Stimulated activated CD4-positive, alpha-beta T cell treated with anti-CD3 and anti-CD28 coated beads, Interleukin-4, amount 100 ng/mL, for 4 hours (primary cell): ENCODE results near the gene NUTF2.
"Not testable (repeated sequence)": the region's sequence is repeated elsewhere in the genome, so short reads cannot be mapped to it uniquely, and the experiment has no call there.

ENCODE experiments used
- DNase-seq, 2 experiments: peaks; one replicate each; pipeline ENCODE4 v3.0.0-alpha.2; 2020

The NUTF2 gene

DNA sequence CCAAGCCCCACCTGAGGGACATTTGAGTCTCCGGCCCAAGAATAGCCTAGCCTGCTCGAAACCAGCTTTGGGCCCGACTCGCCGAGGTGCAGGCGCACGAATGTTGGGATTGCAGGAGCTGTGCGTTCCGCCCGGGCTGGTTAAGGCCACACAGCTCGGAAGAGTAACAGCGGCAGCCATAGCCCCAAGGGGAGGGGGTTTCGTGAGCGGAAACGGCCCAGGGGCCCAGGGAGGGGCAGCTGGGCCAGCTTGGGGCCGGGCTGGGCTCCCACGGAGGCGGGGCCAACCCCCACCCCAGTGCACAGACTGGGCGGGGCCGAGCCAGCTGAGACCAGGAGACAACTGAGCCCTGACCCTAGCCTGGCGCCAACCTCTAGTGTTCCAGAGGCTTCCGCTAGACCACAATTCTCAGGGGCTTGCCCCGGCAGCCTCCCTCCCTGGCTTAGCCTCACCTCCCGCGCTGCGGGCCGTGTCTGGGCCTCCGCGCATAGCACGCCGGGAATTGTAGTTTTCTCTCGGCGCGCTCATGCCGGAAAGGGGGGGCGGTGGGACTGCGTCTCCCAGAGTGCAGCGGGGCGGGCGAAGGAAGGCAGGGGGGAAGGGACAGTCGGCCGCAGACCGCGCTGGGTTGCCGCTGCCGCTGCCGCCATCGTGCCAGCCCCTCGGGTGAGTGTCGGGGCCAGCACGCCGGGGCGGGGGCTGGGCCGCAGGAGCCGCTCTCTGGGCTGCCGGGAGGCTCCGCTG, at the start of gene NUTF2:
Gene NUTF2 (plus strand): TSS at position 614 of the 744 bp plus-strand sequence. CDS start 18,198 bp downstream, outside the sequence.
- peak; percentile 93 for DNase-seq

DNA sequence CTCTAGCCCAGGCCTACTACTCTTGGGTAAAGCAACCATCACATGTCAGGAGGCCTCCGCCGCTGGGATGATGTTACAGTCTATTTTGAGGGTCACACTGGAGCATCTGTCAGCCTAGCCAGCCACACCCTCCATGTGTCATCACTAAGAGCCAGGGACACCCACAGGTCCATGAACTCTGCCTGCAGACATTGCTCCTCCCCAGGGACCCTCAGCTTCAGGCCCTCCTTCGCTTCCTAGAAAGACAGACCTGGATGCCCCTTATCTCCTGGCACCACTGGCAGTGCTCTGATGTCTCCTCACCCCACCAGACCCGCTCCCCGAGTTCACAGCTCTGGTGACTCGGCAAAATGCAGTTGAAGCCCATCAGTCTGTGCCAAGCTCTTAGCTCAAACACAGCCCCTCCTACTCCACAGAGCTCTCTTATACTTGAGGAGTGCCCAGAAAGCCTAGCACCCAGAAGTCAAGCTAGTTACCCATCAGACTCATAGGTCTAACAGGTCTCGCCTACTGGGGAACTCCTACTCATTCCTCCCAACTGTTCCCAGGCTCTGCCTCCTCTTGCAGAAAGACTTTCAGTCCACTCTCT, 46.3 kb upstream of the NUTF2 start:
- no peak for DNase-seq

DNA sequence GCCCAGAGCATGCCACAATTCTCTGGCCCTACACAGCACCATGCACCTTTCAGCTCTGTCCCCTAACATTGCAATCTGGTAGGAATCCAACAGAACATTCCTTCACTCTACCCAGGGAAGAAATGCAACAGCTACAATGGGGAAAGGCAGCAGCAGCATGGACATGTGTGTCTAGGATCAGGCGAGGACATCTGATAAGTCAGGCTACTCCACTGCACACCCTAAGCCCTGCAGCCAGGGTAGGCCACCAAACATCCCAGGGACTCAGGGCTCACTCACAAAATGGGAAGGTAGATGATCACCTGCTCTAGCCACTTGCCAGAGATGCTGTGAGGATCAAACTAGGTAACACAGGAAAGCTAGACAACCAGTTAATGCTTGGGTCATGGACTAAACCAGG, 45.5 kb upstream of the NUTF2 start:
- no peak for DNase-seq

DNA sequence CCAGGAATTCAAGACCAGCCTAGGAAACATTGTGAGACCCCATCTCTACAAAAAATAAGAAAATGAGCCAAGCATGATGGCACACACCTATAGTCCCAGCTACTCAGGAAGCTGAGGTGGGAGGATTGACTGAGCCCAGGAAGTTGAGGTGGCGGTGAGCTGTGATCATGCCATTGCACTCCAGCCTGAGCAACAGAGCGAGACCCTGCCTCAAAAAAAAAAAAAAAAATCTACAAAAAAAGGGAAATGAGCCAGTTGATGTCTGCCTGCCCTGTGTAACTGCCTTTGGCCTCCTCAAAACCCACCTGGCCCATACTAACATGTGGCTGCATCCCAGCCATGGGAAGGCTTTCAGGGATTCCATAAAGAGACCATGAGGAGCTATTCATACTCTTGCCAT, 44.9 kb upstream of the NUTF2 start:
- peak in 1 of 2 experiments; percentile 49 for DNase-seq

DNA sequence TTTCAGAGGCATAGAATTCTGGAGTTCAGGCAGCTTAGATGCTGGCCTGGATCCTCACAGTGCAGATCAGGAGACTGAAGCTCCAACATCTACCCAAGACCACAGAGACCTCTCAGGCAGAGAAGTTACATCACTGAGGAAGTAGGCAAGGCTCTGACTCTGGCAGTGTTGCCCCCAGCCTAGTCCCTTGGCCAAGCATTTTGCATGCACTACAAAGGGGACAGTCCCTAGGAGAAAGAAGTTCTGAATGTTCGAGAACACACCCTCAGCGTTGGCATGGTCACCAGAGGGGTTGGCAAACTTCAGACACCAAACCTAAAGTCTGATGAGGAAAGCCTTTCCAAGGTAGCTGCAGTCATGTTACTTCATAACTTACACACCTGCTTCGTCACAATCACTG, 42.8 kb upstream of the NUTF2 start:
- DNase-seq: no peak

DNA sequence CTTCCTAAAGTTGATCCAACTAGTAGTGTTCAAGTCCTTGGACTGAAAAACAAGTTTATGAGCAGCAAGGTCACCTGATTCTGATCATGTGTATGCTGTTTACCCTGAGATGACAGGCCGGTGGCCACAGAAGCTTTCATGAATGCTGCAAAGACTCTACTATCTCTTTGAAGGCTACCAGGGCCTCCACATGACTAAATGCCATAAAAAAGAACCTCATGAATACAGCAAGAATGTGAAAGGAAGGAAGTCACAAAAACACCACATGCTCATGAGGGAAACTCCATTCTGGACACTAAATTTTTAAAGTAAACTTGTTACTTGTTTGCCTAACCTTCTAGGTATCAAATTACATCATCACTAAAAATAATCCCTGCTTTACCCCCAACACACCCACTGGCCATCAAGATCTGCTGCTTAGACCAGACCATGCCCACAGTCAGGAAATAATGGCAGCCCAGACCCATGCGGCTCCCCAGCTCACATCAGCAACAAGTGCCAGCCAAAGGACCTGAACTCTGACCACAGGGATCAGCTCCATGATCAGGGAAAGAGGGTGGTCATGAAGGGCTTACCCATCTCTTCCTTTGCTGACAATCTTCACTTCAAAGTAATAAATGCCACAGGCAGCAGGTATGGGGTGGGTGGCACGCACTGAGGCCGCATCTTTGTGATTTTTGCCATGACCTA, 41.7 kb upstream of the NUTF2 start:
- DNase-seq: no peak

DNA sequence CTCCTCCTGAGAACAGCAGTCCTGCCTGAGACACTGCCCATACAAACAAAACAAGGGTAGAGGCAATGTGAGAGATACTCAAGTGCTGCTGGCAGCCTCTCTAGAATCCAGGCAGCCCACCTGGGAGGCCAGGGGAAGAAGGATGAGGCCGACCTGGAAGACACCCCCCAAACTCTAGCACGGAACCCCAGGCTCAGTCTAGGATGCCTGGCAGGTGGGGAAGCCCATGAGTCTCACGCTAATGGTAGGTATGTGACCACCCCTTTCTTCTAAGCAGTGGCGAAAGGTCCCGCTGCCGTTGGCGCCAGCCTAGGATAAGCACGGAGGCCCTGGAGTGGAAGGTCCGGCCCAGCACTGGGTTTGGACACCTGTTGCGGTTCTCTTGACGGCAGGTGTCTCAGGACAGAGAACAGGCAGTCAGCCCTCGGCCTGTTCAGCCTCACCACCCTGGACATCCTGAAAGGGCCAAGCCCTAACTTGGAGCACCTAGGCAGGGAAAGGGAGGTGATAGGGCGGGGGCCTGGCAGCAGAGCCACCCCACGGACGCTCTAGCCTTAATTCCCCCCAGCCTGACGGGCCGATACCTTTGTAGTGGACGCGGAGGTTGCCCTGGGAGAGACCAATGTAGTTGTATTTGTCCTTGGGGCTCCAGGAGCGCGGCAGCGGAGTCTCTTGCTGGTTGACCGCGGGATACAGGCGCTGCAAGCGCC, 40.9 kb upstream of the NUTF2 start:
- DNase-seq: peak in 1 of 2 experiments; percentile 1

DNA sequence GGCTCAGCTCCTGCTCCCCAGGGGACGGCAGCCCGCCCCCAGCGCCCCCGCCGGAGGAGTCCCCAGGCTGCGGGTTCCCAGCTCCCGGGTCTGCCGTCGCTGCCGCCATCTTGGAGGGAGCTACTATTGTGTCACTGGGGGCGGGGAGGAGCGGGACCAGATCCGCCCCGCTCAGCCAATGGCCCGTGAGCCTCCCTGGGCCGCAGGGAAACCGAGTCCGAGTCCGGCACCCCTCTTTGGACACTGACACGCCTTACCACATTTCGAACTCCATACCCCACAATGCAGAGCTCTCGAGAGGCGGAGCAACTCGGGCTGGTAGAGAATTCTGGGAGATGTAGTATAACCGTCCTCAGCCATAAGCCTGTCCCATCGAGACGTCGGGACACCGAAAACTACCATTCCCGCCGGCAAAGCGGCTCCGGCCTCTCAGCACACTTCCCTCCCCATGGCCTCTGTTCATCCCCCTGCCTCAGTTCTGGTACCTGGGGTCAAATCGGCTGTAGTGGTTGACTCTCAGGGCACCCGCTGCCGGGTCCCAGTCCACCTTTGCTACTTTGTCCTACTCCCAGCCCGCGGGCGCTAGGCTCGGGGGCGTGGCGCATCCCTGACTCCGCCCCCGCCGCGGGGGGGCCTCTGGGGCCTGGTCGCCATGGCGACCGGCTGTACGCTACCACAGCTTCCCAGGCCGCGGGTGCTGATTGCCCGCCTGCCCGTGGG, 40.1 kb upstream of the NUTF2 start, which contains the start of the genes RANBP10 and TSNAXIP1:
Gene RANBP10 (minus strand): TSS at position 133 of the 720 bp plus-strand sequence. CDS start 24 bp downstream, at position 109.
Gene TSNAXIP1 (plus strand): TSS at position 462 of the 720 bp plus-strand sequence. CDS start 261 bp downstream, outside the sequence.
- peak; percentile 91 to 97 for DNase-seq

DNA sequence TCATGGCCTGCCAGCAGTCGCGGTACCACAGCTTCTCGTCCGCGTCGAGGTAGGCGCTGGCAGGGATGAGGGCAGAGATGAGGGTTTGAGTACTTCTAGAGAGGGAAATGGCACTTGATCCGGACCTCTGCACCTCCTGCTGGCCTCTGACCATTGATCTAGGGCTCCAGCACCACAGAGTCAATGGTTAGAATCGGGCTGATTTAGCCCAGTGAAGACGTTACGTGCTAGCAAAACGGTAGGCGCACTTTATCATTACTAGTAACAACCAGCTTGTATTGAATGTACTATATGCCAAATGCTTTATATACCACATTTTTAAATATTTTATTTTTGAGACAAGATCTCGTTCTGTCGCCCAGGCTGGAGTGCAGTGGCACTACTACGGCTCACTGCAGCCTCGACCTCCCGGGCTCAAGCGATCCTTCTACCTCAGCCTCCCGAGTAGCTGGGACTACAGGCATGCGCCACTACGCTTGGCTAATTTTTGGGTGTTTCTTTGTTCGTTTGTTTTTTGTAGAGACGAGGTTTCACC, 39.5 kb upstream of the NUTF2 start:
- DNase-seq: no peak

DNA sequence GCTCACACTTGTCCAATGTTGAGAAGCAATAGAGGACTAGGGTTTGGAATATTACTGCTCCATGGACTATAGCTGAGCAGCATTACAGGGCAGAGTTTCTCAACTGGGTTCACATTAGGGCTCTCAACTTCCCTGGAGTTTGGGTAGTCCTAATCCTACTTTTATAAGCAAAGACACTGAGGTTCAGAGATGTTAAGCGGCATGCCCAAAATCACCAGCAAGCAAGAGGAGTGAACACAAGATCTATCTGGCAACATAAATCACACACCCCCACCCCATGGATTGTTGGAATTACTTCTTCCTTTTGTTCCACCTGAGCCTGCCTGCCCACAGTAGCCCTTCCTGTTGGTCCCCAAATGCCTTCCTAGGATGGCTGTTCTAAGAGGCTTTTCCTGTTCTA, 34.8 kb upstream of the NUTF2 start:
- no peak for DNase-seq

DNA sequence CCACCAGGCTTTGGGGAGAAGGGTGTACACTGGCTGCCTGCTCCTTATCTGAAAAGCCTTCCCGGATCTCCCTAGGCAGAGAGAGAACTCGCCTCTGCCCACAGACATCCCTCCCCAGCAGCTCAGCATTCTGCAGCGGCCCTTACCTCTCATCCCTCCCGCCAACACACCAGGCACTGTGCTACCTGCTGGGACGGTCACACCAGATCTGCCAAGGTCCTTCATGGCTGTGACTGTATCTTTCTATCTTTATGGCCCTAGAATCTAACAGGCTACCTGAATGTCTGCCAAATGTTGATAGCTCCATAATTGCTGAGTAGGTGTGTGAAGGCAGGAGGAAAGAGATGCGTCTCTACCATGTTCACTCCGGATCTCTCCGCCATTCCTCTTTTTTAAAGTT, 32.2 kb upstream of the NUTF2 start:
- no peak for DNase-seq

DNA sequence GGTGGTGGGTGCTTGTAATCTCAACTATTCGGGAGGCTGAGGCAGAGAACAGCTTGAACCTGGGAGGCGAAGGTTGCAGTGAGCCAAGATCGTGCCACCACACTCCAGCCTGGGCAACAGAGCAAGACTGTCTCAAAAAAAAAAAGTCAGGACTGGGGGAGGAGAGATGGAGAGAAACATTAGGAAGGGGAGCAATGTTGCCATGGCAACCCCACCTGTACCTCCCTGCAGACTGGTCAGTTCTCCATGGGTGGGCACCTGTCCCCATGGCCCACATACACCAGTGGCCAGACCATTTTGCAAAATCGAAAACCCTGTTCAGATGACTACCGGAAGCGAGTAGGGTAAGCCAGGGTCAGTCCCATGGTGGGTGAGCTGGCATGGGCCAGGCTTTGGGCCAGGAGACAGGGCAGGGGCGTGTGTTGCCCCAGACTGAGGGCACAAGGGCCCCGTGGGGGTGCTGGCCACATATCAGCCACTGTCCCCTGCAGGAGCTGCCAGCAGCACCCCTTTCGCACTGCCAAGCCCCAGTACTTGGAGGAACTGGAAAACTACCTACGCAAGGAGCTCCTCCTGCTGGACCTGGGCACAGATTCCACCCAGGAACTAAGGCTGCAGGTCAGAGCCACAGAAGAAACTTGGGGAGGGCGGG, 26.0 kb upstream of the NUTF2 start:
- DNase-seq: no peak

DNA sequence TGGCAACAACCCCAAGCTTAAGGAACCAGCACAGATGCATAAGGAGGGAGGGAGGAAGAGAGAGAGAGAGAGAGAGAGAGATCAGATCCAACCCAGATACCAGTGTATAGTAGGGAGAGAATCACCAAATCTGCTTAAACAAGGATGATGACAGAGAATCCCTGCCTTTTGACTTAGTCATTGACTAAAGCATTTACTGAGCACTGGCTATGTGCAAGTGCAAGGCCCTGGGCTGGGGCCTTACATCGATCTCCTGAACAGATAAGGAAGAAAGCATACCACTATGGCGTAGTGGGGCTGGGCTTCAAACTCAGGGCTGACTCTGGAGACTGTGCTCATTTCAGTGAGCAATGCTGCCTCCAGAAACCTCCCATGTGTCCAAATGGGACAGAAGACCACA, 24.2 kb upstream of the NUTF2 start:
- DNase-seq: no peak

DNA sequence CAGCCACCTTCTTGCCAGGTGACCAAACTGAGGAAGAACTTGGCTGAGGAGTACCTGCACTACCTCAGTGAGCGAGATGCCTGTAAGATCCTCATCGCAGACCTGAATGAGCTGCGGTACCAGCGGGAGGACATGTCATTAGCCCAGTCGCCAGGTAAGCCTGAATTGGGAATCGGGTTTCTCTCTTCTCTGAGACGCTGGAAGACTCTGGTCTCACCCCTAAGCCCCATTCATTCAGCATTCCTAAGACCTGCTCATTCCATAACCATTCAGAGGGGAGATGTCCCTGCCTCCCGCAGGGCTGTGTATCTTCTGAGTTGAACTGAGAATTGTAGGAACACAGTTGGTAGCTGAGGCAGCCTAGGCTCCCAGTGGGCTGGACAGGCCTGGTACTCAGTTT, 21.6 kb upstream of the NUTF2 start:
- DNase-seq: no peak

DNA sequence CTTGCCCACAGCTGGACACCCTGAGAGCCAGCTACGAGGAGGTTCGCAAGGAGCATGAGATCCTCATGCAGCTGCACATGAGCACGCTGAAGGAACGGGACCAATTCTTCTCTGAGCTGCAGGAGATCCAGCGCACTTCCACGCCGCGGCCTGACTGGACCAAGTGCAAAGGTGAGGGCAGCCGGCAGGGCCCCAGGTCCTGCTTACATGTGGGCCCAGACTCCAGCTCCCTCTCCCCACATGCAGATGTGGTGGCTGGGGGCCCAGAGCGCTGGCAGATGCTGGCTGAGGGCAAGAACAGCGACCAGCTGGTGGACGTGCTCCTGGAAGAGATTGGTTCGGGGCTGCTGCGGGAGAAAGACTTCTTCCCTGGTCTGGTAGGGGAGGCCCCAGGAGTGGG, 20.8 kb upstream of the NUTF2 start:
- no peak for DNase-seq

DNA sequence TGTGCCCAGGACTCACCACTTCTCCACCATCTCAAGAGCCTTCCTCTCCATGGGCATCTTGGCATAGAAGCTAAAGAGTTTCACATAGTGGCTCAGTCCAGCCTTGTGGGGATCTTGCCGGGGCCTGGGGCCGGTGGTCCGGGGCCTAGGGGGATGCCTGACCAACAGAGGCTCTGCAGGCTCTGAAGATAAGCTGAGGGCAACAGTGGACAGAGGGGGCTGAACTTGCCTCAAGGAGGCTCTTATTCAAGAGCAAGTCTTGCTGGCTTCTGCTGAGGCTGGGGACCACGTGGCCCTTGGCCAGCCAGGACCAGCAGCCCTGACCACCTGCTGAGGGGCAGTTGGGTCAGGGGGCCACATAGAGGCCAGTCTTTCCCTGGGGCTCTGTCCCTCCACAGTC, 18.1 kb upstream of the NUTF2 start:
- DNase-seq: no peak

DNA sequence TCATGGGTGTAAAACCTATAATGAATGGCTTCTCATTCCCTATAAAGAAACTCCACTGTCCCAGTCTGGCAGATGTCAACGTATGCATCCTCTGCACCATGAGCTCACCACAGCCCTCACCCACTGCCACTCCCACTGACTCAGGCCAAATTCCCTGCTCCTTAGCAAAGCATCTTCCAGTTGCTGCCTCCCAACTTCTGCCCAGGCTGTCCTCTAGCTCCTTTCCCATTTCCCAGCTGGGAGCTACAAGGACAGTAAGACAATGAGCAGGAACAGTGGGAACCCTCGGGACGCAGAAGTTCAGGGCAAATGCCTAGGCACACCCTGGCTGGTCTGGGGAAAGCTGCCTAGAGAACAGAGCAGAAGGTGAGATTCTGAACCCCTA, 13.7 kb upstream of the NUTF2 start:
- DNase-seq: no peak

DNA sequence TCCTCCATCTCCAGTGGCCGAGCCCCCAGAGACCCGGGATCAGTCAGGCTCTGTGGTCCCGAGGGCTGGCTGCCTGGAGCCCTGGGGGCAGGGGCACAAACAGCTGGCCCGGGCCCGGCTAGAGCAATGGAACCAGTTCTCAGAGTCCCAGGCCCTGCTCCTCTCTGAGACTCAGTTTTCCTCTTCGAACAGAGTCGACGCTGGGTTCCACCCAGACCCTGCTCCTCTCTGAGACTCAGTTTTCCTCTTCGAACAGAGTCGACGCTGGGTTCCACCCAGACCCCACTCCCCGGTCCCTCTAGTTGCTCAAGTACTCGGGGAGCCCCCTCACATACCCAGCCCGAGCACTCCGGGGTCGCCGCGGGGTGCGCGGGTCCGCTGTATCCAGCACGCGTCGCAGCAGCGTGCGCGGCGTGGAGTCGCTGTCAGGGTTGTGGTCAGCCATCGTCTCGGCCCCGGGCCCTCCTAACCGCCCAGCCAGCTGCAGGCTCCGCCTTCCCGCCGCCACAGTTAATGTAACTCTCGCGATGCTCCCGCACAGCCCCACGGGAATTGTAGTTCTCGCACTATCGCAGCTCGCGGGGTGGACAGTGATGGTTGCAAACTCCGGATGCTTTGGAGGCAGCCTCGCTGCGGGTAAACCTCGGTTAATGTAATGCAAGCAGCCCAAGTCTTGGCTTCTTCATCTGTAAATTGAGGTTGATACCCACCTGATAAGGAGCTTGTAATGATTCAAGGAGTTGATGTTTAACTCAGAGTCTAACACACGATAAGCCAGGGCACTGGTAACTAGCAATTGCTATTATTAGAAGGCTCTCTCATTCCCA, 13.1 kb upstream of the NUTF2 start:
- DNase-seq: peak; percentile 87 to 89

DNA sequence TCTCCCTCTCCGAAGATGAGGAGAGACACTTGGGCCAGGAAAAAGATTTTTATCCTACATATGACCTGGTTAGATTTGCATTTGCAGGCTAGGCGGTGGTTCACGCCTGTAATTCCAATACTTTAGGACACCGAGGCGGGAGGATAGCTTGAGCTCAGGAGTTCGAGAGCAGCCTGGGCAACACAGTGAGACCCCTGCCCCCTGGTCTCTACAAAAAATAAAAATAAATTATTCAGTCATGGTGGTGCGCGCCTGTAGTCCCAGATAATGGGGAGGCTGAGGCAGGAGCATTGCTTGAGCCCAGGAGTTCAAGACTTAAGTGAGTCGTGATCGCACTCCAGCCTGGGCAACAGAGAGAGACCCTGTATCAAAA, 12.5 kb upstream of the NUTF2 start:
- DNase-seq: no peak

DNA sequence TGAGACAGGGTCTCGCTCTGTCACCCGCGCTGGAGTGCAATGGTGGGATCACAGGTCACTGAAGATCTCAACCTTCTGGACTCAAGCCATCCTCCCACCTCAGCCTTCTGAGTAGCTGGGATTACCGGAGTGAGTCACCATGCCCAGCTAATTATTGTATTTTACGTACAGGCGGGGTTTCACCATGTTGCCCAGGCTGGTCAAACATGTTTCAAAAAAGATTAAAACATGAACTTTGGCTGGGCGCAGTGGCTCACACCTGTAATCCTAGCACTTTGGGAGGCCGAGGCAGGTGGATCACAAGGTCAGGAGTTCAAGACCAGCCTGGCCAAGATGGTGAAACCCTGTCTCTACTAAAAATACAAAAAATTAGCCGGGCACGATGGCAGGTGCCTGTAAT, 9.5 kb upstream of the NUTF2 start:
- DNase-seq: not testable (repeated sequence)

DNA sequence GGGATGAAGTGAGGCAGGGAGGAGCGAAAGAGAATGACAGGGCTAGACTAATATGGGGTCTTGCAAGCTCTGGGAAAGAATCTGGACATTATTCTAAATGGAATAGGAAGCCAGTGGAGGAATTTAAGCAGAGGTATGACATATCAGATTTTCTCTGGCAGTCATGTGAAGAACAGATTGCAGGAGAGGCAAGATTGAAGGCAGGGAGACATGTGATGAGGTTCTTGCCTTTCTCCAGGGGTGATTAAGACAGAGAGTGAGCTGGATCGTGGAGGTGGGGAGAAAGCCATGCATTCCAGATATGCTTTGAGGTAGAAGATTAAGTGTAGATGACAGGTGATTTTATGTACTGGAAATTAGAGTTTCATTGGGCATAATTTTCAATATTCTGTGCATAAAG, 8.9 kb upstream of the NUTF2 start:
- no peak for DNase-seq
